Measurements from ENCODE around the gene NRTN. TPM values are rescaled to one million over a fixed set of nuclear protein-coding genes. Genes with fewer than 3 reads are reported as not detected.
"Not testable (repeated sequence)": the region's sequence is repeated elsewhere in the genome, so short reads cannot be mapped to it uniquely, and the experiment has no call there.

The NRTN gene
- total and polyA plus RNA-seq, 10 donors: 0.29 to 2.3 (median 0.32) TPM; not detected in 5

DNA sequence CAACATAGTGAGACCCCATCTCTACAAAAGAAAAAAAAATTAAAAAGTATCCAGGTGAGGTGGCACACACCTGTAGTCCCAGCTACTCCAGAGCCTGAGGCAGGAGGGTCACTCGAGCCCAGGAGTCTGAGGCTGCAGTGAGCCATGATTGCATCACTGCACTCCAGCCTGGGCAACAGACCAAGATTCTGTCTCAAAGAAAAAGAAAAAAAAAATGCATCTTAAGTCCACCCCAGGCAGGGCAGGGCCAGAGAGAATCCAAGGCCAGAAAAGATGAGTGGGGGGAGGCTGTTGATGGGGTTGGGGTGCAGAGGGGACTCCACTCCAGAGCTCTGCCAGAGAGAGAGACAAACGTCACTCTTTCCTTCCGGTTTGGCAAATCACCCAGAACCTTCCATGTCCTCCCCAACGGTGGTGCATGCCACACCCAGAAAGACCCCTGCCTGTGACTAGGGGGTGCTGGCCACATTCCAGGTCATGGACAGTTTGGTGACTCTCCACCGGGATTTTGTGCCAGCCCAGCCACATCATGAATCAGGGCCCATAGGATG is 46.0 kb downstream of the NRTN start:
- Histone ChIP-seq H3K27ac (no peak overlapping the region), H3K4me3 (no peak overlapping the region), H3K4me1 (peaks cover 0 to 5% (median 0%) of the 10 kb centered on the region in 6 donors), H3K27me3 (replicated peaks in 1 of 7) (peaks cover 0 to 6% (median 0%) of the 10 kb centered on the region in 7 donors), H3K9me3 (no peaks in the 10 kb centered on the region), H3K36me3 (no peaks in the 10 kb centered on the region)
- DNase-seq: no peak
- intact Hi-C loops (cut with DNase I; ENCODE audit: low total_unique reads): no loop called here
- TF ChIP-seq POLR2AphosphoS5 (IDR thresholded peaks at IDR 0.05): no peak
- no peak for TF ChIP-seq POLR2A (IDR thresholded peaks at IDR 0.05)
- TF ChIP-seq, protein P1, sequence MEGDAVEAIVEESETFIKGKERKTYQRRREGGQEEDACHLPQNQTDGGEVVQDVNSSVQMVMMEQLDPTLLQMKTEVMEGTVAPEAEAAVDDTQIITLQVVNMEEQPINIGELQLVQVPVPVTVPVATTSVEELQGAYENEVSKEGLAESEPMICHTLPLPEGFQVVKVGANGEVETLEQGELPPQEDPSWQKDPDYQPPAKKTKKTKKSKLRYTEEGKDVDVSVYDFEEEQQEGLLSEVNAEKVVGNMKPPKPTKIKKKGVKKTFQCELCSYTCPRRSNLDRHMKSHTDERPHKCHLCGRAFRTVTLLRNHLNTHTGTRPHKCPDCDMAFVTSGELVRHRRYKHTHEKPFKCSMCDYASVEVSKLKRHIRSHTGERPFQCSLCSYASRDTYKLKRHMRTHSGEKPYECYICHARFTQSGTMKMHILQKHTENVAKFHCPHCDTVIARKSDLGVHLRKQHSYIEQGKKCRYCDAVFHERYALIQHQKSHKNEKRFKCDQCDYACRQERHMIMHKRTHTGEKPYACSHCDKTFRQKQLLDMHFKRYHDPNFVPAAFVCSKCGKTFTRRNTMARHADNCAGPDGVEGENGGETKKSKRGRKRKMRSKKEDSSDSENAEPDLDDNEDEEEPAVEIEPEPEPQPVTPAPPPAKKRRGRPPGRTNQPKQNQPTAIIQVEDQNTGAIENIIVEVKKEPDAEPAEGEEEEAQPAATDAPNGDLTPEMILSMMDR (IDR thresholded peaks at IDR 0.05 in 8 of 11, conservative IDR thresholded peaks at IDR 0.05 in 3 of 11): no peak
- 29 to 55% (median 38%) methylated on average over 5 of the region's 5 CpGs for WGBS, 5 donors

DNA sequence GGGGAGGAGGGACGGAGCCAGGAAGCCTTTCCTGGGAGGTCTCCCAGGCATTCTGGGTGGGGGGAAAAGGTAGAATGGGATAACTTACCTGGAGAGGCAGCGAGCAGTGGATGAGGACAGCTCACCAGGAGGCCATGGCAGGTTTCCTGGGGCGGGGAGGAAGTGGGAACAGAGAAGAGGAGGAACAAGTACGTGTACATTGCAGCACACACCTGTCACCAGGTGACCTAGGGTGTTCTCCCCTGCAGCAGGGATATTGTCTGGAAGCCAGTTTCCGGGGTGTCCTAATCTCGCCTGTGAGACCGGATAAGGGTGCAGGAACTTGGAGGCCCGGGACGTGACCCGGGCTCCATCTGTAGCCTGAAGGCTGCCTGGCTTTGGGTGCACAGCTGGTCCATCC is 46.4 kb downstream of the NRTN start, which contains the start of gene FUT3:
Gene FUT3, minus strand, starts transcription at position 148 of the 400 bp plus-strand sequence.
- no peak within 1 kb of the TSS for H3K4me3 ChIP-seq
- no peak for TF ChIP-seq POLR2AphosphoS5 (IDR thresholded peaks at IDR 0.05)
- TF ChIP-seq, protein P1 (IDR thresholded peaks at IDR 0.05 in 8 of 11, conservative IDR thresholded peaks at IDR 0.05 in 3 of 11): no peak
- no peak for TF ChIP-seq POLR2A (IDR thresholded peaks at IDR 0.05)
- H3K27me3 ChIP-seq (replicated peaks in 1 of 7): peaks cover 0 to 10% (median 0%) of the 10 kb centered on the region in 7 donors
- H3K27ac ChIP-seq: no peak within 1 kb of the TSS
- 72 to 85% (median 74%) methylated on average over 10 of the region's 10 CpGs for WGBS, 5 donors
- no peaks in the 10 kb centered on the region for H3K36me3 ChIP-seq
- intact Hi-C loops (cut with DNase I; ENCODE audit: low total_unique reads): no loop called here
- peaks cover 0 to 5% (median 0%) of the 10 kb centered on the region in 6 donors for H3K4me1 ChIP-seq
- DNase-seq: no peak
- no peaks in the 10 kb centered on the region for H3K9me3 ChIP-seq

DNA sequence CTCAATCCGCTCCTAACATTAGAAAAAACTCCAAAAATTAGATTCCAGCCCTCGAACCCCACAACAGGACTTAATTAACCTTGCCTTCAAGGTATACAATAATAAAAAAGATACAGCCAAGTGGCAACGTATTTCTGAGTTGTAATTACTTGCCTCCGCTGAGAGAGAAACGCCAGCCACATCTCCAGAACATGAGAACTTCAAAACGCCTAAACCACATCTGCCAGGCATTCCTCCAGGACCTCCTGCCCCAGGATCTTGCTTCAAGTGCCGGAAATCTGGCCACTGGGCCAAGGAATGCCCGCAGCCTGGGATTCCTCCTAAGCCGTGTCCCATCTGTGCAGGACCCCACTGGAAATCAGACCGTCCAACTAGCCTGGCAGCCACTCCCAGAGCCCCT is 49.3 kb downstream of the NRTN start:
- WGBS, 5 donors: 63 to 86% (median 79%) methylated on average over 9 to 10 of the region's 10 CpGs
- H3K27ac ChIP-seq; H3K36me3 ChIP-seq; H3K4me3 ChIP-seq; DNase-seq; H3K9me3 ChIP-seq; intact Hi-C loops (cut with DNase I; ENCODE audit: low total_unique reads); H3K4me1 ChIP-seq: not testable (repeated sequence)
- H3K27me3 ChIP-seq (replicated peaks in 1 of 7): peaks cover 0 to 11% (median 0%) of the 10 kb centered on the region in 7 donors

DNA sequence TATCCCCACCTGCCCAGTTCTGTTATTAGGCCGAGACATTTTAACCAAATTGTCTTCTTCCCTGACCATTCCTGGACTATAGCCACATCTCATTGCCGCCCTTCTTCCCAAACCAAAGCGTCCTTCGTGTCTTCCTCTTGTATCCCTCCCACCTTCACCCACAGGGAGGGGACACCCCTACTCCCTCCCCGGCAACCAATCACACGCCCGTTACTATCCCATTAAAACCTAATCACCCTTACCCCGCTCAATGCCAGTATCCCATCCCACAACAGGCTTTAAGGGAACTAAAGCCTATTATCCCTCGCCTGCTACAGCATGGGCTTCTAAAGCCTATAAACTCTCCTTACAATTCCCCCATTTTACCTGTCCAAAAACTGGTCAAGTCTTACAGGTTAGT is 50.3 kb downstream of the NRTN start:
- H3K36me3 ChIP-seq; intact Hi-C loops (cut with DNase I; ENCODE audit: low total_unique reads); H3K4me3 ChIP-seq; H3K4me1 ChIP-seq; DNase-seq; H3K27ac ChIP-seq; H3K9me3 ChIP-seq: not testable (repeated sequence)
- H3K27me3 ChIP-seq (replicated peaks in 1 of 7): peaks cover 0 to 11% (median 0%) of the 10 kb centered on the region in 7 donors
- WGBS, 5 donors: 81 to 92% (median 86%) methylated on average over 9 of the region's 9 CpGs

DNA sequence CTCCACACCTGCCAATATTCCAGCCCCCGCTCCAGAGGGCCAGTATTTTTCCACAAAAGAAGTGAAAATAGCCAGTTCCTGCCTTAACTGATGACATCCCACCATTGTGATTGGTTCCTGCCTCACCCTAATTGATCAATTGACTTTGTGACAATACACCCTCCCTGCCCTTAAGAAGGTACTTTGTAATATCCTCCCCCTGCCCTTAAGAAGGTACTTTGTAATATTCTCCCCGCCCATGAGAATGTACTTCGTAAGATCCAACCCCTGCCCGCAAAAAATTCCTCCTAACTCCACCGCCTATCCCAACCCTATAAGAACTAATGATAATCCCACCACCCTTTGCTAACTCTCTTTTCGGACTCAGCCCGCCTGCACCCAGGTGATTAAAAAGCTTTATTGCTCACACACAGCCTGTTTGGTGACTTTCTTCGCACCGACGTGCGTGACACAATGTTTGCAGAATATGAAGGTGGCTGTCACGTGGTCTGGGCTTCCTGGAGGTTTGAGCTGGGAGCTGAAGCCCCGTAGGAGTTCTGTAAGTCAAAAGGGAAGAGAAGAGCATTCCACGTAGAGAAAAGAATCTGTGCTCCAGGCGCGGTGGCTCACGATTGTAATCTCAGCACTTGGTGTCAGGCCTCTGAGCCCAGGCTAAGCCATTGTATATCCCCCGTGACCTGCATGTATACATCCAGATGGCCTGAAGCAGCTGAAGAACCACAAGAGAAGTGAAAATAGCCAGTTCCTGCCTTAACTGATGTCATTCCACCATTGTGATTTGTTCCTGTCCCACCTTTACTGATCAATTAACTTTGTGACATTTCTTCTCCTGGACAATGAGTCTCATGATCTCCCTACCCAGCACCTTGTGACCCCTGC is 52.6 kb downstream of the NRTN start:
- Histone ChIP-seq H3K4me3 (no peak overlapping the region), H3K4me1 (no peaks in the 10 kb centered on the region), H3K27ac (no peak overlapping the region), H3K9me3 (no peaks in the 10 kb centered on the region), H3K27me3 (replicated peaks in 1 of 7) (peaks cover 0 to 11% (median 0%) of the 10 kb centered on the region in 7 donors), H3K36me3 (no peaks in the 10 kb centered on the region)
- DNase-seq: no peak
- whole genome bisulfite sequencing, 5 donors: 85 to 90% (median 87%) methylated on average over 18 of the region's 18 CpGs
- intact Hi-C loops (cut with DNase I; ENCODE audit: low total_unique reads): no loop called here
- TF ChIP-seq, protein P1 (IDR thresholded peaks at IDR 0.05 in 8 of 11, conservative IDR thresholded peaks at IDR 0.05 in 3 of 11): no peak
- TF ChIP-seq POLR2A (IDR thresholded peaks at IDR 0.05): no peak
- no peak for TF ChIP-seq POLR2AphosphoS5 (IDR thresholded peaks at IDR 0.05)

Measured in spleen (tissue), 11 donors.